GM23338 (cell line): ENCODE data around the gene FBXW8.

Experiments used
- CREB1 ChIP-seq: fragments of 250-450 bp; sonication (Bioruptor Pico); IDR thresholded peaks from 2 replicates; pipeline ENCODE4 v1.5.0; 2020; ENCODE audit warnings: low read depth, mild to moderate bottlenecking, moderate library complexity
- EZH2 ChIP-seq: fragments of 200-600 bp; sonication (generic); IDR thresholded peaks from one replicate; pipeline ENCODE4 v1.8.0; 2017; ENCODE audit warnings: antibody characterized with exemption, mild to moderate bottlenecking, low read depth; ENCODE audit not compliant: unreplicated experiment
- EZH2phosphoT487 ChIP-seq: fragments of 200-600 bp; sonication (generic); IDR thresholded peaks from one replicate; pipeline ENCODE4 v1.8.1; 2018; ENCODE audit warnings: antibody characterized with exemption; ENCODE audit not compliant: unreplicated experiment
- JUNB ChIP-seq: IDR thresholded peaks from one replicate; pipeline ENCODE4 v1.6.1; 2016; ENCODE audit warnings: antibody characterized with exemption; ENCODE audit not compliant: unreplicated experiment
- POLR2AphosphoS5 ChIP-seq: IDR thresholded peaks from 2 replicates; pipeline ENCODE4 v1.6.1; 2016; ENCODE audit warnings: antibody characterized with exemption, low read depth
- TF ChIP-seq, protein P1 (sequence below), 2 experiments: fragments of 200-600 bp in 1 of 2; sonication (generic) in 1 of 2; conservative IDR thresholded peaks; 2 replicates each; pipeline versions ENCODE4 v1.5.1 to v1.6.1; 2016 to 2017; ENCODE audit warnings: antibody characterized with exemption in 2 of 2, low read depth in 2 of 2, mild to moderate bottlenecking in 2 of 2, moderate library complexity in 1 of 2
- TF ChIP-seq, protein P2 (sequence below): IDR thresholded peaks from one replicate; pipeline ENCODE4 v1.6.1; 2018; ENCODE audit warnings: antibody characterized with exemption; ENCODE audit not compliant: unreplicated experiment

DNA sequence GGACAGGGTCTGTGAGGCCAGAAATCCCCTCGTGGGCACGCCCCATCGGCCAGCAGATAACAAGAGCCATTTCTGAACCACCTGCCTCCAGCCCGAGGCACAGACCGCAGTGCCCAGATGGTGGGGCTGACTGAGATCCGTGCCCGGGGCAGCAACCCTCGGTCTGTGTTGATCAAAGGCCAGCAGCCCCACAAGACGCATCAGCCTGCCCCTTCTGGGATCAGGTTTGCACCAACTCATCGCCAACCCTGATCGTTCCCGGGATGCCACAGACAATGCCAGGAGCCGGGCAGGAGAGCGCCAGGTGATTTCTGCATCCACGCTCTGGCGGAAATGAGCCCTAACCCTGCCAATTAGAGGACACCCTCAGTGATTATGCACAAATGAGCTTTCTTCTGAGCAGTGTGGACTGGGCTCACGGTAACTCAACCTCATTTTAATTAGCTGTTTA lies 124.0 kb downstream of the FBXW8 start:
- TF ChIP-seq, protein P1, sequence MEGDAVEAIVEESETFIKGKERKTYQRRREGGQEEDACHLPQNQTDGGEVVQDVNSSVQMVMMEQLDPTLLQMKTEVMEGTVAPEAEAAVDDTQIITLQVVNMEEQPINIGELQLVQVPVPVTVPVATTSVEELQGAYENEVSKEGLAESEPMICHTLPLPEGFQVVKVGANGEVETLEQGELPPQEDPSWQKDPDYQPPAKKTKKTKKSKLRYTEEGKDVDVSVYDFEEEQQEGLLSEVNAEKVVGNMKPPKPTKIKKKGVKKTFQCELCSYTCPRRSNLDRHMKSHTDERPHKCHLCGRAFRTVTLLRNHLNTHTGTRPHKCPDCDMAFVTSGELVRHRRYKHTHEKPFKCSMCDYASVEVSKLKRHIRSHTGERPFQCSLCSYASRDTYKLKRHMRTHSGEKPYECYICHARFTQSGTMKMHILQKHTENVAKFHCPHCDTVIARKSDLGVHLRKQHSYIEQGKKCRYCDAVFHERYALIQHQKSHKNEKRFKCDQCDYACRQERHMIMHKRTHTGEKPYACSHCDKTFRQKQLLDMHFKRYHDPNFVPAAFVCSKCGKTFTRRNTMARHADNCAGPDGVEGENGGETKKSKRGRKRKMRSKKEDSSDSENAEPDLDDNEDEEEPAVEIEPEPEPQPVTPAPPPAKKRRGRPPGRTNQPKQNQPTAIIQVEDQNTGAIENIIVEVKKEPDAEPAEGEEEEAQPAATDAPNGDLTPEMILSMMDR (conservative IDR thresholded peaks at IDR 0.05; ENCODE audit: low read depth in 2 of 2): no peak
- TF ChIP-seq EZH2 (no peak), CREB1 (CRISPR knock-in tag) (no peak), EZH2phosphoT487 (no peak), JUNB (no peak), POLR2AphosphoS5 (no peak)
- TF ChIP-seq, protein P2, sequence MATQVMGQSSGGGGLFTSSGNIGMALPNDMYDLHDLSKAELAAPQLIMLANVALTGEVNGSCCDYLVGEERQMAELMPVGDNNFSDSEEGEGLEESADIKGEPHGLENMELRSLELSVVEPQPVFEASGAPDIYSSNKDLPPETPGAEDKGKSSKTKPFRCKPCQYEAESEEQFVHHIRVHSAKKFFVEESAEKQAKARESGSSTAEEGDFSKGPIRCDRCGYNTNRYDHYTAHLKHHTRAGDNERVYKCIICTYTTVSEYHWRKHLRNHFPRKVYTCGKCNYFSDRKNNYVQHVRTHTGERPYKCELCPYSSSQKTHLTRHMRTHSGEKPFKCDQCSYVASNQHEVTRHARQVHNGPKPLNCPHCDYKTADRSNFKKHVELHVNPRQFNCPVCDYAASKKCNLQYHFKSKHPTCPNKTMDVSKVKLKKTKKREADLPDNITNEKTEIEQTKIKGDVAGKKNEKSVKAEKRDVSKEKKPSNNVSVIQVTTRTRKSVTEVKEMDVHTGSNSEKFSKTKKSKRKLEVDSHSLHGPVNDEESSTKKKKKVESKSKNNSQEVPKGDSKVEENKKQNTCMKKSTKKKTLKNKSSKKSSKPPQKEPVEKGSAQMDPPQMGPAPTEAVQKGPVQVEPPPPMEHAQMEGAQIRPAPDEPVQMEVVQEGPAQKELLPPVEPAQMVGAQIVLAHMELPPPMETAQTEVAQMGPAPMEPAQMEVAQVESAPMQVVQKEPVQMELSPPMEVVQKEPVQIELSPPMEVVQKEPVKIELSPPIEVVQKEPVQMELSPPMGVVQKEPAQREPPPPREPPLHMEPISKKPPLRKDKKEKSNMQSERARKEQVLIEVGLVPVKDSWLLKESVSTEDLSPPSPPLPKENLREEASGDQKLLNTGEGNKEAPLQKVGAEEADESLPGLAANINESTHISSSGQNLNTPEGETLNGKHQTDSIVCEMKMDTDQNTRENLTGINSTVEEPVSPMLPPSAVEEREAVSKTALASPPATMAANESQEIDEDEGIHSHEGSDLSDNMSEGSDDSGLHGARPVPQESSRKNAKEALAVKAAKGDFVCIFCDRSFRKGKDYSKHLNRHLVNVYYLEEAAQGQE: no peak
